SH-SY5Y (cell line): ENCODE data around the gene CHST4.

Source experiments
- GATA2 ChIP-seq: IDR thresholded peaks from 2 replicates; pipeline ENCODE4 v1.6.1; 2011; ENCODE audit warnings: mild to moderate bottlenecking, low read depth, low read length
- GATA3 ChIP-seq: IDR thresholded peaks from 2 replicates; pipeline ENCODE4 v1.6.1; 2011; ENCODE audit warnings: low read depth, mild to moderate bottlenecking, low read length, moderate library complexity

Gene CHST4

GRCh38 chr16:71573387-71574094, 47.3 kb downstream of the CHST4 start:
- TF ChIP-seq GATA3: no peak
- TF ChIP-seq GATA2: no peak

DNA sequence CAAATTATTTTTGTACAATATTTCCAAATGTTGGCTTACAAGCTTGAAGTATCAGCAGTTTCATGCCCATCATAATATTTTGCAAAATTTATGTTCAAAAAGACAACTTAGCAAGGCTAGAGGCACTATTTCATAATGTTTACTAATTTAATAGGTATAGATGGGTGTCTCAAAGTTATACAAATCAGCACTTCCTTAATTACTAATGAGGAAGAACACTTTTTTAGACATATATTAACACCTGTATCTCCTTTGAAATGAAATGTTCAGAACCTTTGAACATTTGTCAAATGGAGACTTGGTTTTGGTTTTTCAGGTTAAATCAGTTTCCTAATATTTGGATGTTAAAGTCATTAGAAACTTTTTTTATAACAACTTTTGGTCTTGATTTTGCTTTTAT, 48.5 kb downstream of the CHST4 start:
- no peak for TF ChIP-seq GATA3
- no peak for TF ChIP-seq GATA2

DNA sequence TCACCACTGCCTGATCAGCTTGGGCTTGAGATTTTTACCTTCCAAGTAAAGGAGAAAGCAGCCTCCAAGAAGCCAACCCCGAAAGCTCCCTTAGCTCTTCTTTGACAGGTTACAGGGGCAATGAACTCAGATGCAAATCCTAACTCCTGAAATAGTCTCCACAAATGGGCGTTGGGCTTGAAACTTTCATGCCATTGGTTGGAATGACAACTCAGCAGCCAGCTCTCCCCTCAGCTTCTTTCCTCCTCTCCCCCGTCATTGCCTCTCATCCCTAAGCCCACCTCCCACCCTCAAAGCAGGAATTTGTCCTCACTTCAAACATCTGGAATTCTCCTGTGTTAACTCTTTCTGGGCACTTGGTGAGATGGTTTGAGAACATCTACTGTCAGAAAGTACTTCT, 50.7 kb downstream of the CHST4 start, which contains the start of gene TAT:
Gene TAT, minus strand, starts transcription at position 122 of the 400 bp plus-strand sequence. CDS start 677 bp downstream, outside the sequence.
- no peak for TF ChIP-seq GATA2
- TF ChIP-seq GATA3: no peak

- TF ChIP-seq GATA3: no peak
- no peak for TF ChIP-seq GATA2
Measured at GRCh38 chr16:71584543-71585317, 58.5 kb downstream of the CHST4 start.

GRCh38 chr16:71585318-71585703, 59.1 kb downstream of the CHST4 start:
- no peak for TF ChIP-seq GATA3
- TF ChIP-seq GATA2: no peak
